Gastrocnemius medialis (tissue), 4 donors: ENCODE measurements around the gene SLC12A7. TPM values are rescaled to one million over a fixed set of nuclear protein-coding genes. Genes with fewer than 3 reads are reported as not detected.

Source experiments
- ATAC-seq, 2 donors: fragments of 150-250 bp; one replicate each; pipeline ENCODE4 v1.9.1; 2016
- DNase-seq, 2 donors: peaks; one replicate each; pipeline ENCODE4 v3.0.0-alpha.2; 2019
- H3K27ac ChIP-seq, 4 donors: fragments of 200-600 bp; sonication (generic); 1 replicate in 1 of 4; 2 replicates in 3 of 4; pipeline ENCODE4 v1.5.1; 2016 to 2018; ENCODE audit warnings: mild to moderate bottlenecking in 2 of 4, moderate library complexity in 1 of 4
- H3K27me3 ChIP-seq, 3 donors: fragments of 200-600 bp; sonication (generic) in 2 of 3; 1 replicate in 1 of 3; 2 replicates in 2 of 3; pipeline versions ENCODE4 v1.5.1 to v1.6.0; 2016 to 2019; ENCODE audit warnings: mild to moderate bottlenecking in 1 of 3, moderate library complexity in 1 of 3
- H3K36me3 ChIP-seq, 2 donors: fragments of 200-600 bp; sonication (generic) in 1 of 2; one replicate each; pipeline ENCODE4 v1.5.1; 2017 to 2018
- H3K4me1 ChIP-seq, 2 donors: fragments of 200-600 bp; sonication (generic) in 1 of 2; one replicate each; pipeline ENCODE4 v1.5.1; 2016 to 2017; ENCODE audit warnings: mild to moderate bottlenecking in 2 of 2
- H3K4me3 ChIP-seq, 4 donors: fragments of 200-600 bp; sonication (generic) in 3 of 4; 1 replicate in 1 of 4; 2 replicates in 3 of 4; pipeline ENCODE4 v1.5.1; 2016 to 2019; ENCODE audit warnings: mild to moderate bottlenecking in 2 of 4
- H3K9me3 ChIP-seq, 3 donors: fragments of 200-600 bp; sonication (generic) in 2 of 3; 1 replicate in 1 of 3; 2 replicates in 2 of 3; pipeline ENCODE4 v1.5.1; 2016 to 2019
- CTCF ChIP-seq, 5 experiments: fragments of 450-650 bp in 3 of 5; fragments of 200-600 bp in 2 of 5; sonication (generic) in 2 of 5; IDR thresholded peaks in 4 of 5; conservative IDR thresholded peaks in 1 of 5; 1 replicate in 4 of 5; 2 replicates in 1 of 5; pipeline ENCODE4 v1.5.1; 2016 to 2019; ENCODE audit warnings: antibody characterized with exemption in 5 of 5, mild to moderate bottlenecking in 3 of 5, moderate library complexity in 3 of 5
- POLR2A ChIP-seq, 2 donors: fragments of 450-650 bp; IDR thresholded peaks; one replicate each; pipeline ENCODE4 v1.6.1; 2017; ENCODE audit warnings: antibody characterized with exemption in 2 of 2, mild to moderate bottlenecking in 2 of 2, moderate library complexity in 2 of 2
- in situ Hi-C, 4 donors: fragments of 200-750 bp; cut with MboI; loops; one replicate each; pipeline versions ENCODE4 v1.15.0 to v1.8.0; 2017; ENCODE audit warnings: low sequenced_read_pairs in 4 of 4
- intact Hi-C: fragments of 100-400 bp; cut with DNase I; formaldehyde crosslinking; loops from one replicate; pipeline ENCODE4 v1.15.1; 2023; ENCODE audit warnings: low total_unique reads
- total RNA-seq, 4 donors: library from RNA; depleted of rRNA; stranded (reverse); fragments of >200 nt; gene quantifications; one replicate each; pipeline versions ENCODE4 v1.1.0 to v1.2.3, GENCODE V29; 2016

The SLC12A7 gene
- total RNA-seq, 4 donors from 2014 or later, result 1.6 to 5.3 (median 3.5) TPM

- in situ Hi-C loops, result no loop called here
- DNase-seq, result no peak
These were observed 901 bp upstream of the SLC12A7 start for GRCh38 chr5:1112596-1113331.

GRCh38 chr5:1111241-1111726 lies 579 bp downstream of the SLC12A7 start:
- H3K27me3 ChIP-seq, result peaks cover 5 to 14% (median 7%) of the 10 kb centered on the region in 3 donors
- intact Hi-C loops (loop anchor here (5.0 kb wide), 1 partner anchor 919 kb away; the partner anchor contains the start of gene LRRC14B), in situ Hi-C loops (no loop called here)
- H3K4me3 ChIP-seq, result peak overlapping the region; percentile 65 to 87 (median 74)
- no peak for DNase-seq
- ATAC-seq, result peak; percentile 27 to 39
- no peaks in the 10 kb centered on the region for H3K36me3 ChIP-seq
- TF ChIP-seq POLR2A (IDR thresholded peaks at IDR 0.05) (no peak), CTCF (IDR thresholded peaks at IDR 0.05 in 4 of 5, conservative IDR thresholded peaks at IDR 0.05 in 1 of 5) (no peak)
- H3K4me1 ChIP-seq, result peaks cover 9% of the 10 kb centered on the region in 2 donors
- H3K9me3 ChIP-seq, result no peaks in the 10 kb centered on the region
- H3K27ac ChIP-seq, result peak overlapping the region; percentile 73 to 84 (median 76)

More at GRCh38 chr5:1112596-1113331, 901 bp upstream of the SLC12A7 start:
- H3K9me3 ChIP-seq, result no peaks in the 10 kb centered on the region
- H3K4me1 ChIP-seq, result peaks cover 12% of the 10 kb centered on the region in 2 donors
- intact Hi-C loops, result loop anchor here (5.0 kb wide), 1 partner anchor 920 kb away; the partner anchor contains the start of gene LRRC14B
- peak; percentile 41 to 59 for ATAC-seq
- TF ChIP-seq POLR2A (IDR thresholded peaks at IDR 0.05), result no peak
- TF ChIP-seq CTCF (IDR thresholded peaks at IDR 0.05 in 4 of 5, conservative IDR thresholded peaks at IDR 0.05 in 1 of 5), result no peak
- no peaks in the 10 kb centered on the region for H3K36me3 ChIP-seq
- no peak overlapping the region for H3K27ac ChIP-seq
- no peak overlapping the region for H3K4me3 ChIP-seq
- H3K27me3 ChIP-seq, result peaks cover 5 to 14% (median 7%) of the 10 kb centered on the region in 3 donors

- Histone ChIP-seq H3K27ac (peak overlapping the region; percentile 73 to 84 (median 76)), H3K27me3 (peaks cover 5 to 14% (median 7%) of the 10 kb centered on the region in 3 donors), H3K36me3 (no peaks in the 10 kb centered on the region), H3K4me3 (peak overlapping the region; percentile 65 to 87 (median 74)), H3K9me3 (no peaks in the 10 kb centered on the region), H3K4me1 (peaks cover 9 to 10% of the 10 kb centered on the region in 2 donors)
- in situ Hi-C loops, result no loop called here
- ATAC-seq (peak; percentile 17 to 19), DNase-seq (no peak)
- intact Hi-C loops, result loop anchor here (5.0 kb wide), 1 partner anchor 918 kb away; the partner anchor contains the start of gene LRRC14B
- TF ChIP-seq POLR2A (IDR thresholded peaks at IDR 0.05), result no peak
- TF ChIP-seq CTCF (IDR thresholded peaks at IDR 0.05 in 4 of 5, conservative IDR thresholded peaks at IDR 0.05 in 1 of 5), result no peak
These were observed 1.3 kb downstream of the SLC12A7 start for GRCh38 chr5:1110307-1111240.

- Histone ChIP-seq H3K9me3 (no peaks in the 10 kb centered on the region), H3K27me3 (peaks cover 5 to 14% (median 7%) of the 10 kb centered on the region in 3 donors), H3K4me1 (peaks cover 12 to 17% of the 10 kb centered on the region in 2 donors), H3K27ac (peak overlapping the region in 3 of 4 donors; percentile 73 to 84 (median 80)), H3K4me3 (peak overlapping the region in 1 of 4 donors; percentile 65), H3K36me3 (no peaks in the 10 kb centered on the region)
- in situ Hi-C loops, result no loop called here
- DNase-seq (no peak), ATAC-seq (no peak)
- TF ChIP-seq POLR2A (IDR thresholded peaks at IDR 0.05) (no peak), CTCF (IDR thresholded peaks at IDR 0.05 in 4 of 5, conservative IDR thresholded peaks at IDR 0.05 in 1 of 5) (no peak)
- intact Hi-C loops, result loop anchor here (5.0 kb wide), 1 partner anchor 917 kb away; the partner anchor contains the start of gene LRRC14B
These were observed 2.1 kb downstream of the SLC12A7 start for GRCh38 chr5:1109542-1110306.
